K562 (cell line): ENCODE data around the gene MANEAL. TPM values are rescaled to one million over a fixed set of nuclear protein-coding genes. Genes with fewer than 3 reads are reported as not detected.
A peak's percentile ranks its signal among the peaks of the same experiment; 100 is the strongest.

Experiments used
- CBX1 ChIP-seq: sonication (generic); IDR thresholded peaks from 2 replicates; pipeline ENCODE4 v1.6.1; 2016; ENCODE audit warnings: antibody characterized with exemption, low read depth, mild to moderate bottlenecking
- CHD2 ChIP-seq: IDR thresholded peaks from 2 replicates; pipeline ENCODE4 v1.6.1; 2011; ENCODE audit warnings: low read depth, low read length
- CREB1 ChIP-seq, 2 experiments: sonication (generic) in 1 of 2; formaldehyde crosslinking in 1 of 2; IDR thresholded peaks; 2 replicates each; pipeline versions ENCODE4 v1.6.1 to v1.8.0; 2012 to 2022; ENCODE audit warnings: inconsistent platforms in 1 of 2, mild to moderate bottlenecking in 1 of 2, missing genetic modification reagents in 1 of 2, moderate library complexity in 1 of 2
- CREB3L1 ChIP-seq: fragments of 450-650 bp; IDR thresholded peaks from 2 replicates; pipeline ENCODE4 v1.6.1; 2014; ENCODE audit warnings: low read depth, mild to moderate bottlenecking, moderate library complexity, borderline replicate concordance
- ELF1 ChIP-seq: fragments of 200-800 bp; sonication (Bioruptor generic); IDR thresholded peaks from 2 replicates; pipeline ENCODE4 v1.6.1; 2016; ENCODE audit warnings: missing genetic modification characterization, missing compliant biosample characterization
- GABPA ChIP-seq: fragments of 200-800 bp; sonication (Bioruptor generic); conservative IDR thresholded peaks from 2 replicates; pipeline ENCODE4 v1.6.1; 2016; ENCODE audit warnings: low read depth, missing genetic modification characterization, missing compliant biosample characterization
- HCFC1 ChIP-seq: IDR thresholded peaks from 2 replicates; pipeline ENCODE4 v1.6.1; 2012; ENCODE audit warnings: low read depth, low read length, improper control_type of control experiment
- HMG20A ChIP-seq: fragments of 450-650 bp; formaldehyde crosslinking; conservative IDR thresholded peaks from 2 replicates; pipeline ENCODE4 v1.4.0; 2020; ENCODE audit warnings: mild to moderate bottlenecking, mixed read lengths
- NEUROD1 ChIP-seq: fragments of 150-350 bp; IDR thresholded peaks from 2 replicates; pipeline ENCODE4 v1.6.1; 2014; ENCODE audit warnings: borderline replicate concordance, low read length, low read depth; ENCODE audit not compliant: partially characterized antibody
- PHF20 ChIP-seq: fragments of 450-650 bp; IDR thresholded peaks from 2 replicates; pipeline ENCODE4 v1.6.1; 2018; ENCODE audit not compliant: partially characterized antibody
- RB1 ChIP-seq: fragments of 450-650 bp; IDR thresholded peaks from 2 replicates; pipeline ENCODE4 v1.6.1; 2017; ENCODE audit warnings: low read depth, mild to moderate bottlenecking
- SAP30 ChIP-seq: fragments of 200-600 bp; sonication (generic); IDR thresholded peaks from 2 replicates; pipeline ENCODE4 v1.6.1; 2012; ENCODE audit warnings: borderline replicate concordance, low read depth, mild to moderate bottlenecking, moderate library complexity, low read length, control low read depth, inconsistent platforms; ENCODE audit not compliant: insufficient read depth, poor library complexity, severe bottlenecking
- SIN3A ChIP-seq, 2 experiments: fragments of 150-350 bp in 1 of 2; IDR thresholded peaks; 2 replicates each; pipeline ENCODE4 v1.6.1; 2011 to 2016; ENCODE audit warnings: borderline replicate concordance in 2 of 2, low read depth in 2 of 2, low read length in 2 of 2, mild to moderate bottlenecking in 2 of 2, moderate library complexity in 2 of 2; ENCODE audit not compliant: control insufficient read depth in 1 of 2
- SIN3B ChIP-seq: fragments of 450-650 bp; IDR thresholded peaks from 2 replicates; pipeline ENCODE4 v1.6.1; 2017; ENCODE audit warnings: low read depth, mild to moderate bottlenecking, moderate library complexity
- SRSF1 ChIP-seq: fragments of 200-400 bp; formaldehyde crosslinking; IDR thresholded peaks from 2 replicates; pipeline ENCODE4 v1.6.1; 2017; ENCODE audit warnings: mild to moderate bottlenecking, low read depth, low read length, moderate library complexity
- THAP12 ChIP-seq: fragments of 250-450 bp; sonication (Bioruptor Pico); IDR thresholded peaks from 2 replicates; pipeline ENCODE4 v1.9.0; 2021; ENCODE audit warnings: mild to moderate bottlenecking, inconsistent platforms
- U2AF1 ChIP-seq: fragments of 200-400 bp; formaldehyde crosslinking; optimal IDR thresholded peaks from 2 replicates; pipeline ENCODE3; 2017; ENCODE audit warnings: mild to moderate bottlenecking, low read depth, low read length, moderate library complexity
- ZBTB17 ChIP-seq: fragments of 450-650 bp; formaldehyde crosslinking; IDR thresholded peaks from 2 replicates; pipeline ENCODE4 v1.4.0; 2020; ENCODE audit warnings: mild to moderate bottlenecking
- ZBTB7A ChIP-seq: IDR thresholded peaks from 2 replicates; pipeline ENCODE4 v1.6.1; 2011; ENCODE audit warnings: low read depth, mild to moderate bottlenecking, low read length, moderate library complexity, borderline replicate concordance; ENCODE audit not compliant: control insufficient read depth
- ZKSCAN8 ChIP-seq: fragments of 200-800 bp; sonication (Bioruptor generic); IDR thresholded peaks from 2 replicates; pipeline ENCODE4 v1.6.1; 2016; ENCODE audit warnings: missing genetic modification characterization, missing compliant biosample characterization
- ZNF197 ChIP-seq: fragments of 200-800 bp; sonication (Bioruptor generic); IDR thresholded peaks from 2 replicates; pipeline ENCODE4 v1.6.1; 2016; ENCODE audit warnings: low read depth, missing genetic modification characterization, missing compliant biosample characterization
- polyA plus RNA-seq, 8 experiments: library from polyadenylated mRNA; depleted of rRNA in 4 of 8; stranded (reverse) in 5 of 8; unstranded in 3 of 8; fragments of >200 nt; fragmentation: Nextera tagmentation in 2 of 8; fragmentation: Illumina TruSeq in 1 of 8; extraction: Ambion mirVana in 2 of 8; extraction: Trizol in 1 of 8; gene quantifications; 2 replicates each; pipeline versions ENCODE4 v1.2.1 to v1.2.3, GENCODE V29; 2011 to 2014; ENCODE audit warnings: inconsistent platforms in 1 of 8, missing spikeins in 1 of 8
- total RNA-seq, 7 experiments: library from RNA; depleted of rRNA in 6 of 7; stranded (reverse); fragments of >200 nt in 6 of 7; fragmentation: Illumina TruSeq in 2 of 7; extraction: Trizol in 2 of 7; gene quantifications; 2 replicates each; pipeline versions ENCODE4 v1.2.1 to v1.2.3, GENCODE V29; 2011 to 2021; ENCODE audit warnings: low replicate concordance in 1 of 7
- TF ChIP-seq, protein P1 (sequence below): sonication (generic); formaldehyde crosslinking; IDR thresholded peaks from 2 replicates; pipeline ENCODE4 v1.8.1; 2022; ENCODE audit warnings: missing genetic modification reagents

The MANEAL gene
- total and polyA plus RNA-seq, 9 of the 15 experiments (the other 6 are each of a cell fraction or from before 2014, with no cell fraction given) = 0.37 to 3.2 (median 1.2) TPM

DNA sequence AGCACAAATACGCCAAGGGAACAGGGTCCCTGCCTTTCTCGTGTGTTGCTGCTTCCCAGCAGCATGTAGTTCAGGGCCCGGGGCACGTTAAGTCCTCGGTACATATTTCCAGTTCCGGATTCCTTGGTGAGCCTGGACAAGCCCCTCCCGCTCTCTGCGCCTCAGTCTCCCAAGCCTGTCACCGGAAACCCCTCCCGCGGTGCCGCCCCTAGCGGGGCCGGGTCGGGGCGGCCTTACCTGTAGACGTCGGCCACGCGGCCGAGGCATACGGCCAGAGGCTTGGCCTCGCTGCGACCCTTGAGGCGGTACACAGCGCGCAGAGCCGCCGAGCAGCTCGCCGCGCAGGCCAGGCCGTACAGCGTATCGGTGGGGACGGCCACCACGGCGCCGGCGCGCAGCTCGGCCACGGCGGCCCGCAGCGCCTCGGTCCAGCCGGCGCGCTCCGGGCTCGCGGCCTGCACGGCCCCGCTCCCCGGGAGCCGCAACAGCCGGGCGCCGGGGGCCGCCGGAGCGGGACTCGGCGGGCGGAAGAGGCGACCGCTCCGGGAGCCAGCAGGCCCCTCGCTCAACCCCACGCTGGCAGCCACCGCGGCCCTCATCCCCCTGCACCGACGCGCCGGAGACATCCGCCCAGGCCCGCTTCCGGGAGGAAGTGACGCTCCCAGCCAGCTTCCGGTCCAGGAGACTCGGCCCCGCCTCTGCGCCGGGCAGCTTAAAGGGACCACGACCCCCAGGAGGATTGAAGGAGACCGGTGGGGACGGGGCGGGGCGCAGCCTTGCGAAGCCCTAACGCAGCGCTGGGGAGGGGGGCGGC, 14.1 kb downstream of the MANEAL start, which contains the start of the genes C1orf122 and YRDC (continued):
- peak; percentile 97 for TF ChIP-seq ELF1 (tag)
- peak; percentile 86 for TF ChIP-seq RB1
- TF ChIP-seq CREB3L1 = peak; percentile 41; the same call in 1 of the 2 replicates
- TF ChIP-seq PHF20 = peak; percentile 68
- no peak for TF ChIP-seq HMG20A (CRISPR knock-in tag)
- no peak for TF ChIP-seq ZKSCAN8
- peak; percentile 91 for TF ChIP-seq SAP30
- TF ChIP-seq CHD2 = no peak
- TF ChIP-seq U2AF1 = no peak
- peak; percentile 75 for TF ChIP-seq NEUROD1
- peak; percentile 88 for TF ChIP-seq CREB1 (IDR thresholded peaks at IDR 0.05)
- TF ChIP-seq CREB1 (CRISPR knock-in tag; IDR thresholded peaks at IDR 0.05) = peak; percentile 87
- TF ChIP-seq ZBTB7A = peak; percentile 95
- TF ChIP-seq HCFC1 = peak; percentile 72
- peak; percentile 92 for TF ChIP-seq SIN3B
- peak; percentile 24; the same call in 1 of the 2 replicates for TF ChIP-seq CBX1
- TF ChIP-seq GABPA = peak; percentile 99
- 0 out of 2 replicates have a peak, but pooled peaks have one; percentile 37 for TF ChIP-seq ZBTB17 (CRISPR knock-in tag)
- TF ChIP-seq, protein P1, sequence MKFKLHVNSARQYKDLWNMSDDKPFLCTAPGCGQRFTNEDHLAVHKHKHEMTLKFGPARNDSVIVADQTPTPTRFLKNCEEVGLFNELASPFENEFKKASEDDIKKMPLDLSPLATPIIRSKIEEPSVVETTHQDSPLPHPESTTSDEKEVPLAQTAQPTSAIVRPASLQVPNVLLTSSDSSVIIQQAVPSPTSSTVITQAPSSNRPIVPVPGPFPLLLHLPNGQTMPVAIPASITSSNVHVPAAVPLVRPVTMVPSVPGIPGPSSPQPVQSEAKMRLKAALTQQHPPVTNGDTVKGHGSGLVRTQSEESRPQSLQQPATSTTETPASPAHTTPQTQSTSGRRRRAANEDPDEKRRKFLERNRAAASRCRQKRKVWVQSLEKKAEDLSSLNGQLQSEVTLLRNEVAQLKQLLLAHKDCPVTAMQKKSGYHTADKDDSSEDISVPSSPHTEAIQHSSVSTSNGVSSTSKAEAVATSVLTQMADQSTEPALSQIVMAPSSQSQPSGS (CRISPR knock-in tag) = no peak
- TF ChIP-seq ZNF197 (CRISPR knock-in tag) = no peak
- peak; percentile 52 to 84; a peak in 2 of 4 replicates for TF ChIP-seq SIN3A (IDR thresholded peaks at IDR 0.05; ENCODE audit: borderline replicate concordance in 2 of 2, control insufficient read depth in 1 of 2, low read depth in 2 of 2, low read length in 2 of 2)
- TF ChIP-seq THAP12 (CRISPR knock-in tag) = peak; percentile 59
- no peak for TF ChIP-seq SRSF1
